Panc1 (cell line): ENCODE results near the gene ZNF77. TPM values are rescaled to one million over a fixed set of nuclear protein-coding genes. Genes with fewer than 3 reads are reported as not detected.
"Not testable (repeated sequence)": the region's sequence is repeated elsewhere in the genome, so short reads cannot be mapped to it uniquely, and the experiment has no call there.

ENCODE experiments used
- ATAC-seq: fragments of 200-7000 bp; cut with Tn5 transposase; 2 replicates; pipeline ENCODE4 v1.9.1; 2020; ENCODE audit warnings: mild to moderate bottlenecking, moderate library complexity
- BruUV-seq: library from RNA; stranded (reverse); fragments of 400-500 nt; replicated peaks from 2 replicates; lab custom pipeline; 2021; lab: Mats Ljungman, UMichigan
- CTCF ChIA-PET: fragments of 300-600 bp; sonication (Branson Sonifier 250); formaldehyde crosslinking; loops from one replicate; lab custom pipeline; 2022; ENCODE audit warnings: antibody characterized with exemption; lab: Charles Lee
- POLR2A ChIA-PET: fragments of 300-600 bp; sonication (Branson Sonifier 250); formaldehyde crosslinking; loops from one replicate; lab custom pipeline; 2022; ENCODE audit warnings: antibody characterized with exemption; lab: Charles Lee
- DNase-seq: peaks from one replicate; pipeline ENCODE4 v3.0.0-alpha.2; 2010; ENCODE audit warnings: low read depth, low spot score
- H3K27ac ChIP-seq: 2 replicates; pipeline ENCODE4 v1.5.1; 2011; ENCODE audit warnings: mild to moderate bottlenecking, low read length, inconsistent platforms
- H3K27me3 ChIP-seq: fragments of 200-500 bp; sonication (Bioruptor generic); 2 replicates; pipeline ENCODE4 v1.6.0; 2014; ENCODE audit warnings: low read length, inconsistent platforms; ENCODE audit not compliant: control insufficient read depth, insufficient read depth
- H3K36me3 ChIP-seq: fragments of 200-500 bp; sonication (Bioruptor generic); 2 replicates; pipeline ENCODE4 v1.5.1; 2014; ENCODE audit warnings: inconsistent platforms, mild to moderate bottlenecking, low read length, moderate library complexity; ENCODE audit not compliant: control insufficient read depth, insufficient read depth
- H3K4me1 ChIP-seq: 2 replicates; pipeline ENCODE4 v1.5.1; 2011; ENCODE audit warnings: inconsistent platforms, mild to moderate bottlenecking, low read length, moderate library complexity; ENCODE audit not compliant: control insufficient read depth, insufficient read depth
- H3K4me3 ChIP-seq, 2 experiments: 2 replicates each; pipeline ENCODE4 v1.5.1; 2011 to 2012; ENCODE audit warnings: low read depth in 2 of 2, low read length in 2 of 2, mild to moderate bottlenecking in 2 of 2, inconsistent platforms in 1 of 2, moderate library complexity in 1 of 2
- H3K9me3 ChIP-seq: fragments of 200-500 bp; sonication (Bioruptor generic); 2 replicates; pipeline ENCODE4 v1.5.1; 2014; ENCODE audit warnings: low read depth, mild to moderate bottlenecking, inconsistent platforms, low read length, moderate library complexity; ENCODE audit not compliant: control insufficient read depth, insufficient read depth
- POLR2AphosphoS5 ChIP-seq: IDR thresholded peaks from 2 replicates; pipeline ENCODE4 v1.6.1; 2012; ENCODE audit warnings: mild to moderate bottlenecking, low read depth, low read length, moderate library complexity
- SIN3A ChIP-seq: IDR thresholded peaks from 2 replicates; pipeline ENCODE4 v1.6.1; 2012; ENCODE audit warnings: low read depth, mild to moderate bottlenecking, low read length, moderate library complexity, borderline replicate concordance; ENCODE audit not compliant: insufficient read depth
- TCF7L2 ChIP-seq: IDR thresholded peaks from 2 replicates; pipeline ENCODE4 v1.6.1; 2011; ENCODE audit warnings: mild to moderate bottlenecking, low read depth, low read length, inconsistent platforms
- in situ Hi-C: cut with HindIII; loops from 2 replicates; pipeline ENCODE4 v1.10.0; 2016; ENCODE audit warnings: low sequenced_read_pairs, low pct_unique_long_range_greater_than_20kb
- intact Hi-C: fragments of 100-400 bp; cut with micrococcal nuclease; formaldehyde crosslinking; loops from one replicate; pipeline ENCODE4 v1.10.0; 2022; ENCODE audit not compliant: unreplicated experiment
- total RNA-seq: library from RNA; stranded (reverse); gene quantifications from one replicate; pipeline ENCODE4 v1.2.1, GENCODE V29; 2021; ENCODE audit not compliant: unreplicated experiment
- TF ChIP-seq, protein P1 (sequence below), 2 experiments: IDR thresholded peaks; 2 replicates each; pipeline ENCODE4 v1.6.1; 2011 to 2012; ENCODE audit warnings: low read depth in 2 of 2, control low read depth in 1 of 2, low read length in 1 of 2, mild to moderate bottlenecking in 1 of 2, moderate library complexity in 1 of 2; ENCODE audit not compliant: insufficient read depth in 1 of 2
- TF ChIP-seq, protein P2 (sequence below): fragments of 450-650 bp; IDR thresholded peaks from 2 replicates; pipeline ENCODE4 v1.5.1; 2017; ENCODE audit warnings: mild to moderate bottlenecking

The ZNF77 gene
- total RNA-seq, 1 experiment from 2014 or later: 4.5 TPM

DNA sequence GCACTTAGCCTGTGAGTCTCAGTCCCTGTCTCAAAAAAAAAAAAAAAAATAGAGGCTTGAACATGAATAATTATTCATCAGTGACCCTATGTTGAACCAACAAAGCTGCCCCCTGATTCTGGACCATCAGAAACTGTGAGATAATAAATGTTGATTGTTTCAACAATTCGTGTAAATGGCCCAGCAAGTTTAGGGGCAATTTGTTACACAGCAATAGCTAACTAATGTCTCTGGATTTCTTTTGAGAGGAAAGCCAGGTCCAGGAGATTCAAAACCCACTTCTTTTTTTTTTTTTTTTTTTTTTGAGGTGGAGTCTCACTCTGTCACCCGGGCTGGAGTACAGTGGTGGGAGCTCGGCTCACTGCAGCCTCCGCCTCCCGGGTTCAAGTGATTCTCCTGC lies 20.1 kb upstream of the ZNF77 start:
- no TSS peak for BruUV-seq
- TF ChIP-seq, protein P1, sequence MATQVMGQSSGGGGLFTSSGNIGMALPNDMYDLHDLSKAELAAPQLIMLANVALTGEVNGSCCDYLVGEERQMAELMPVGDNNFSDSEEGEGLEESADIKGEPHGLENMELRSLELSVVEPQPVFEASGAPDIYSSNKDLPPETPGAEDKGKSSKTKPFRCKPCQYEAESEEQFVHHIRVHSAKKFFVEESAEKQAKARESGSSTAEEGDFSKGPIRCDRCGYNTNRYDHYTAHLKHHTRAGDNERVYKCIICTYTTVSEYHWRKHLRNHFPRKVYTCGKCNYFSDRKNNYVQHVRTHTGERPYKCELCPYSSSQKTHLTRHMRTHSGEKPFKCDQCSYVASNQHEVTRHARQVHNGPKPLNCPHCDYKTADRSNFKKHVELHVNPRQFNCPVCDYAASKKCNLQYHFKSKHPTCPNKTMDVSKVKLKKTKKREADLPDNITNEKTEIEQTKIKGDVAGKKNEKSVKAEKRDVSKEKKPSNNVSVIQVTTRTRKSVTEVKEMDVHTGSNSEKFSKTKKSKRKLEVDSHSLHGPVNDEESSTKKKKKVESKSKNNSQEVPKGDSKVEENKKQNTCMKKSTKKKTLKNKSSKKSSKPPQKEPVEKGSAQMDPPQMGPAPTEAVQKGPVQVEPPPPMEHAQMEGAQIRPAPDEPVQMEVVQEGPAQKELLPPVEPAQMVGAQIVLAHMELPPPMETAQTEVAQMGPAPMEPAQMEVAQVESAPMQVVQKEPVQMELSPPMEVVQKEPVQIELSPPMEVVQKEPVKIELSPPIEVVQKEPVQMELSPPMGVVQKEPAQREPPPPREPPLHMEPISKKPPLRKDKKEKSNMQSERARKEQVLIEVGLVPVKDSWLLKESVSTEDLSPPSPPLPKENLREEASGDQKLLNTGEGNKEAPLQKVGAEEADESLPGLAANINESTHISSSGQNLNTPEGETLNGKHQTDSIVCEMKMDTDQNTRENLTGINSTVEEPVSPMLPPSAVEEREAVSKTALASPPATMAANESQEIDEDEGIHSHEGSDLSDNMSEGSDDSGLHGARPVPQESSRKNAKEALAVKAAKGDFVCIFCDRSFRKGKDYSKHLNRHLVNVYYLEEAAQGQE (IDR thresholded peaks at IDR 0.05; ENCODE audit: insufficient read depth in 1 of 2, low read depth in 2 of 2, low read length in 1 of 2): no peak
- TF ChIP-seq SIN3A: no peak
- no peak for TF ChIP-seq POLR2AphosphoS5
- no peak for TF ChIP-seq TCF7L2
- TF ChIP-seq, protein P2, sequence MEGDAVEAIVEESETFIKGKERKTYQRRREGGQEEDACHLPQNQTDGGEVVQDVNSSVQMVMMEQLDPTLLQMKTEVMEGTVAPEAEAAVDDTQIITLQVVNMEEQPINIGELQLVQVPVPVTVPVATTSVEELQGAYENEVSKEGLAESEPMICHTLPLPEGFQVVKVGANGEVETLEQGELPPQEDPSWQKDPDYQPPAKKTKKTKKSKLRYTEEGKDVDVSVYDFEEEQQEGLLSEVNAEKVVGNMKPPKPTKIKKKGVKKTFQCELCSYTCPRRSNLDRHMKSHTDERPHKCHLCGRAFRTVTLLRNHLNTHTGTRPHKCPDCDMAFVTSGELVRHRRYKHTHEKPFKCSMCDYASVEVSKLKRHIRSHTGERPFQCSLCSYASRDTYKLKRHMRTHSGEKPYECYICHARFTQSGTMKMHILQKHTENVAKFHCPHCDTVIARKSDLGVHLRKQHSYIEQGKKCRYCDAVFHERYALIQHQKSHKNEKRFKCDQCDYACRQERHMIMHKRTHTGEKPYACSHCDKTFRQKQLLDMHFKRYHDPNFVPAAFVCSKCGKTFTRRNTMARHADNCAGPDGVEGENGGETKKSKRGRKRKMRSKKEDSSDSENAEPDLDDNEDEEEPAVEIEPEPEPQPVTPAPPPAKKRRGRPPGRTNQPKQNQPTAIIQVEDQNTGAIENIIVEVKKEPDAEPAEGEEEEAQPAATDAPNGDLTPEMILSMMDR: no peak
- no peak overlapping the region for H3K4me3 ChIP-seq
- DNase-seq (no peak), ATAC-seq (no peak)
- CTCF ChIA-PET: interaction anchor here (1.1 kb wide), 1 partner anchor 139 kb away, joined by 7 read pairs; no protein-coding TSS in a partner anchor
- no peaks in the 10 kb centered on the region for H3K9me3 ChIP-seq
- H3K36me3 ChIP-seq: no peaks in the 10 kb centered on the region
- POLR2A ChIA-PET: interaction anchor here (0.6 kb wide), 1 partner anchor 21 kb away, joined by 4 read pairs; no protein-coding TSS in a partner anchor
- in situ Hi-C loops (no loop called here), intact Hi-C loops (no loop called here)
- no peaks in the 10 kb centered on the region for H3K4me1 ChIP-seq
- no peaks in the 10 kb centered on the region for H3K27me3 ChIP-seq
- no peak overlapping the region for H3K27ac ChIP-seq

DNA sequence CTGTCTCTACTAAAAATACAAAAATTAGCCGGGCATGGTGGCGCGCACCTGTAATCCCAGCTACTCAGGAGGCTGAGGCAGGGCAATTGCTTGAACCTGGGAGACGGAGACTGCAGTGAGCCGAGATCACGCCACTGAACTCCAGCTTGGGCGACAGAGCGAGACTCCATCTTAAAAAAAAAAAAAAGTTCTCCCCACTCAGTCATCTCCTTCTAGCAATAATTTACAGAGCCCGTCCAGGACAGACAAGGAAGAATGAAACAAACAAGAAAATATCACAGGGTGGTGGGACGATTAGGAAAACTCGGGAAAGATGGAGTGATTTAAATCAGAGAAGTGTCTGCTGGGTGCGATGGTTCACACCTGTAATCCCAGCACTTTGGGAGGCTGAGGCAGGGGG lies 18.9 kb upstream of the ZNF77 start:
- BruUV-seq, intact Hi-C loops, CTCF ChIA-PET: not testable (repeated sequence)

DNA sequence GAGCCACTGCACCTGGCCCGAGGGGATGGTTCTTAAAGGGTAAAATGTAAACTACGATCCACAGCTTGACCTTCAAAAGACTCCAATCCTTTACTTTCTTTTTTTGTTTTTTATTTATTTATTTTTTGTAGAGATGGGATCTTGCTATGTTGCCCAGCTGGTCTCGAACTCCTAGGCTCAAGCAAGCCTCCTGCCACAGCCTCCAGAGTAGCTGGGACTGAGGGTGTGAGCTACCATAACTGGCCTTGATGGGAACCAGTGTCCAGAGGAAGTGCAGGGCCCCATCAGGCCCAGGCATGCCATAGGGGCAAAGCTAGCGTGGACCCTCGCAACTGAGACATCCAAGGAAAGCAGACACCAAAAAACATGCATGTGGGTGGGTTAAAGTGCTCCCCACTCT lies 18.4 kb upstream of the ZNF77 start:
- TF ChIP-seq SIN3A (no peak), POLR2AphosphoS5 (no peak), TCF7L2 (no peak)
- TF ChIP-seq, protein P2: no peak
- TF ChIP-seq, protein P1 (IDR thresholded peaks at IDR 0.05; ENCODE audit: insufficient read depth in 1 of 2, low read depth in 2 of 2, low read length in 1 of 2): no peak
- no TSS peak for BruUV-seq
- H3K27me3 ChIP-seq: no peaks in the 10 kb centered on the region
- intact Hi-C loops (no loop called here), in situ Hi-C loops (no loop called here)
- H3K9me3 ChIP-seq: no peaks in the 10 kb centered on the region
- no peak overlapping the region for H3K4me3 ChIP-seq
- no peaks in the 10 kb centered on the region for H3K36me3 ChIP-seq
- ATAC-seq (no peak), DNase-seq (no peak)
- ChIA-PET CTCF (interaction anchor here (0.6 kb wide), 1 partner anchor 62 kb away, joined by 6 read pairs; the partner anchor contains the start of gene ZNF57), POLR2A (no interaction called here)
- no peaks in the 10 kb centered on the region for H3K4me1 ChIP-seq
- no peak overlapping the region for H3K27ac ChIP-seq

More for the DNA sequence above, 18.9 kb upstream of the ZNF77 start:
- H3K9me3 ChIP-seq, in situ Hi-C loops, H3K27me3 ChIP-seq, H3K4me1 ChIP-seq, DNase-seq, H3K27ac ChIP-seq, ATAC-seq, H3K36me3 ChIP-seq, H3K4me3 ChIP-seq, POLR2A ChIA-PET: not testable (repeated sequence)
